HG03378 (cell line): ENCODE data around the gene FAM118A.
"Not testable (repeated sequence)": the region's sequence is repeated elsewhere in the genome, so short reads cannot be mapped to it uniquely, and the experiment has no call there.

Experiments
- ATAC-seq: cut with Tn5 transposase; IDR thresholded peaks from one replicate; pipeline ENCODE4 v1.9.1; 2021; ENCODE audit warnings: mild to moderate bottlenecking, moderate library complexity; ENCODE audit not compliant: unreplicated experiment

Gene FAM118A

DNA sequence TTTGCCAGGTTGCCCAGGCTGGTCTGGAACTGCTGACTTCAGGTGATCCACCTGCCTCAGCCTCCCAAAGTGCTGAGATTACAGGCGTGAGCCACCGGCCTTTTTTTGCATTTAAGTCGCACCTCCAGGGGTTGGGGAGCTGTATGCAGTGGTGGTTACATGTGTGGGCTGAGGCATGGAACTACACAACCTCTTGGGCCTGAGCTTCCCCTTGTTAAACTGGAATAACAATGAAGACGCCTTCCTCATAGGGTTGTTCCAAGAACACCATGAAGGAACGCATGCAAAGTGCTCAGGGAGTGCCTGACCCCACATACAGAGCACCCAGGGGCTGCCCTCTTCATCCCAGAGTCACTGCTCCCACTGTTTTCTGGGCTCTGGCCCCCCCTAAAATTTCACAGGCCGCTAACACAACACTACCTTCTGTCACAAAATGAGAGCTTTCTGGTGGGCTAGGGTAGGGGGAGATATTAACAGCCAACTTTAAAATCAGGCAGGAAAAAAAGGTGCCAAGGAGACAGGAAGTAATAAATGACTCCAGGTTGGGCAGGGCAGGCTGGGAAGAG lies 1.3 kb upstream of the FAM118A start:
- no peak for ATAC-seq

DNA sequence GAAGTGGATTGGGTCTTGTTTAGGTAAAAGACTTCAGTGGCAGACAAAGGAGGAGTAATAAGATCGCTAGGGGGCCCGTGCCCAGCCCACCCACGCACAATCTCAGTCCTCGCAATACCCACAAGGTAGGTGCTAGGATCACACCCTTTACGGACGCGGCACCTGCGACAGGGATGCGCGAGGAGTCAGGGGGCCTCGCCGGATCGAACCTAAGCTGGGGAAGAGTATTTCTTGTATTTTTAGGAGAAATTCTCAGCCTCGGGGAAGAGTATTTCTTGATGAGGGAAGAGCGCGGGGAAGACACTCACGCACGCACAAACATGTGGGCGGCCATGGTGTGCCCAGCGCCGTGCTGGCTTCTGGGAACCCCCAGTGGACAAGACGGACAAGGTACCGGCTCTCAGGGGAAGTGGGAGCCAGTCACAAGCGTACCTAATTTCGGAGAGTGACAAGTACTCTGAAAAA lies 745 bp upstream of the FAM118A start:
- no peak for ATAC-seq

- ATAC-seq = no peak
Observed at GRCh38 chr22:45310331-45310976, 720 bp downstream of the FAM118A start.

DNA sequence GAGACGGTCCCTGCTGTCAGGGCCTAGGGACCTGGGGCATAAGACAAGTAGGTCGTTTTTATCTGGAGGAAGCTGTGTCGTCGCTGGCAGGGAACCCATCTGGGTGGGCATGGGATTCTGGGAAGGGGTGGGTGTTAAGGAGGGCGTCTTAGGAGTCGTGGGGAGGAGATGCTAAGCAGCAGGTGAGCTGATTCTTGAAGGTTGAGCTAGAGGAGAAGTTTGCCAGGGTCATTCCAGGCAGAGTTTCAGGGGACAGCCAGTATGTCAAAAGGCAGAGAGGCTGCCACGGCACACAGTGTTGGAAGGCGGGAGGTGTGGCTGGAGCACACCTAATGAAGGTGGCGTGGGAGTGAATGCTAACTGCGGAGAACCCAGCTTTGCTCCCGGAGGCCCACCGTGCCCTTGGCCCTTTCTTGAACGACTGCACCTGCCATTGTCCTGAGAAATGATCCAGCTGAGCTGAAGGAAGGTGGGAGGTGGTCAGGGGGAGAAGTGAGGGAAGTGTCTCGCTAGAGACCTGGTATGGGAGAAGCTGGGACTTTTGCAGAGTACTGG lies 1.3 kb downstream of the FAM118A start:
- no peak for ATAC-seq

GRCh38 chr22:45312415-45312814 lies 2.7 kb downstream of the FAM118A start:
- ATAC-seq = no peak

- no peak for ATAC-seq
Observed at GRCh38 chr22:45312856-45313255, 3.1 kb downstream of the FAM118A start.

DNA sequence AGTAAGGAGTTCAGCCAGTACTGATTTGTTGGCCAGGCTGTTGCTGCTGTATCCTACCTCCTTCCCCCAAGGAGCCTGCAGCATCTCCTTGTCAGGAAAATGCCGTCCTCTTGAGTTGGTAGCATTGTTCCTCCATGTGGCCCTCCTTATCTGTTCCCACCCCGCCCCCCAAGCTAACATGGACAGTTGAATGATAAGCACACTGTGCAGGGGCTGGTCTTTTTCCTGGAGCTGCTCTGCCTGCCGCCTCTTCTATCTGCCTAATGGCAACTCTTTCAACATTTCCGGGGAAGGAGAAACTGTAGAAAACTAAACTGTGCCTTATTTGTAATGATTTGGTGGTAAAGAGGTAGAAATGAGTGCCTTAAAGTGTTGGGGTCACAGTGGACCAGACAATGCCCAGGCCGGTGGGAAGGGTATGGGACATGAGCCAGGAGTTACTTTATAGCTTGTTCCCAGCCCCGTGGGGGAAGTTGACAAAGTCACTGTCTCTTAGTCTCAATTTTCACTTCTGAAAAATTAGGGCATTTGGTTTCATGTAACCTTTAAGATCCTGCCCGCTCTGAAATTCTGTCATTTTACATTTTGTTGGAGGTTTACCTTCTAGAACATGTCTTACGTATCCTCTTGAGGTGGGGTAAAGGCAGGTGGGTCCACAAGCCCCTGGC lies 4.5 kb downstream of the FAM118A start:
- no peak for ATAC-seq

GRCh38 chr22:45314786-45315185 lies 5.1 kb downstream of the FAM118A start:
- ATAC-seq = no peak

GRCh38 chr22:45316796-45317526 lies 7.2 kb downstream of the FAM118A start:
- ATAC-seq = no peak

- no peak for ATAC-seq
Observed at GRCh38 chr22:45317551-45318167, 7.9 kb downstream of the FAM118A start.

GRCh38 chr22:45318168-45318557 lies 8.4 kb downstream of the FAM118A start:
- peak; percentile 50 for ATAC-seq

- ATAC-seq = peak; percentile 41
Observed at GRCh38 chr22:45318558-45319323, 9.0 kb downstream of the FAM118A start.

DNA sequence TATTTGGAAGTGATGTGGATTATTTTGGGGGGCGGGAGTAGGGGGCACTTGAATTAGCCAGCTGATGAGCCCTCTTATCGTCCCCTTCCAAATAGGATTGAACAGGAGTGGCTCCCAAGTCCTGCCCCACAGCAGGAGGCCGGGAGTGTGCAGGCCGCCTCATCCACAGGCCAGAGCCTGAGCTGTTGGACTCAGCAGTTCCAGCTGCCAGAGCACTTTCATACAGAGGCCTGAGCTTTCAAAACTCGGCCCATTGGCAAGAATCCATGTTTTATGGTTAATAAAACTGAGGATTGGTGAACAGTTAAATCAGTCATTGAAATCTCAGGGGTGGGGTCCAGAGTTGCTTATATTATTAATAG lies 9.6 kb downstream of the FAM118A start:
- no peak for ATAC-seq

- no peak for ATAC-seq
Observed at GRCh38 chr22:45320357-45320976, 10.7 kb downstream of the FAM118A start.

DNA sequence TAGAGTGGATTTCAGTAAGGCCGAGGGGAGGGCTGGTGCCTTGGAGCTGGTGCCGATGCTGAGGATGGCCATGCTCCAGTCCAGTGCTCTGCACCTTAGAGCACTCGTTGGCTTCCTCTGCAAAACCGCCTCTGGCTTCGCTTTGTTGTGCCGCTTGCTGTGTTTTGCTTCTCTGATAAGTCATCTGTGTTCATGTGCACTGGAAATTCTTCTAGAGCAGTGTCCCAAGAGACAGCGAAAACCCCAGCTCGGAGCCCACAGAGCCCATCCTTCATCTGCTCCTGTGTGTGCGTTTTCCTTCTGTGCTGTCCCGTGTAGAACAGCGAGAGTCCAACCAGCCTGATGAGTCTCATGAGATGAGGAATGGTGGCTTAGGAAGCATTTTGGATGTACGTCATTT lies 12.1 kb downstream of the FAM118A start:
- ATAC-seq = no peak

GRCh38 chr22:45322873-45323525 lies 13.3 kb downstream of the FAM118A start:
- ATAC-seq = no peak

DNA sequence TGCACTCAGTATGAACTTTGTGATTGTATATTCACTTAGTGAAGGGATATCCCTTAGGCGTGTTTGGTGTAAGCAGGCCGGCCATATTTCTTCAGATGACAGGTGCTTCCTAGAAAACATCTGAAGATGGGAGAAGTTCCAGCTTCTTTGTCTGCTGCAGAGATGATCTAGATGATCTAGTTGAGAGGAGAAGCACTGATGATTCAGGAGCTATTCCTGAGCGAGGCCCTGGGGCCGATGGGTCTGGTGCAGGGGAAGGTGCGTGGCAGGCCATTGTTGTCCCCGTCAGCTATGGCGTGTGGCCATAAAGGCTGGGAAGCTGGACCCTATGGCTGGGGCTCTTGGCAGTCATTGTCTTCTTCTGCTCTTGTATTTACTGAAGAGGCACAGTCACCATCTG lies 14.0 kb downstream of the FAM118A start:
- ATAC-seq = no peak

GRCh38 chr22:45324311-45324711 lies 14.6 kb downstream of the FAM118A start:
- ATAC-seq = no peak

DNA sequence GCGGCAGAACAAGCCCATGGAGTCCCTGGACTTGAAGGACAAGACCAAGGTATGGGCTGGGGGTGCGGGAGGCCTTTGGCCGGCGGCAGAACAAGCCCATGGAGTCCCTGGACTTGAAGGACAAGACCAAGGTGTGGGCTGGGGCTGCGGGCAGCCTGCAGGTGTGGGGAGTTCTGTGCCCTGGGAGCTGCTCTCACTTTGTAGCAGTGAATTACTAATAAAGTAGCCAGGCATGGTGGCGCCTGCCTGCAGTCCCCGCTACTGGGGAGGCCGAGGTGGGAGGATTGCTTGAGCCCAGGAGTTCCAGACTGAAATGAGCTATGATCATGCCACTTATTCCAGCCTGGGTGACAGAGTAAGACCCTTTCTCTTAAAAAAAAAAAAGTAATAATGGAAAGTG lies 18.5 kb downstream of the FAM118A start:
- not testable (repeated sequence) for ATAC-seq
